SKM-1 (cell line): ENCODE data around the gene SPEN.

Source experiments
- DNase-seq: peaks from one replicate; lab custom pipeline; 2025; ENCODE audit not compliant: unreplicated experiment; lab: John Stamatoyannopoulos, UW

The SPEN gene

DNA sequence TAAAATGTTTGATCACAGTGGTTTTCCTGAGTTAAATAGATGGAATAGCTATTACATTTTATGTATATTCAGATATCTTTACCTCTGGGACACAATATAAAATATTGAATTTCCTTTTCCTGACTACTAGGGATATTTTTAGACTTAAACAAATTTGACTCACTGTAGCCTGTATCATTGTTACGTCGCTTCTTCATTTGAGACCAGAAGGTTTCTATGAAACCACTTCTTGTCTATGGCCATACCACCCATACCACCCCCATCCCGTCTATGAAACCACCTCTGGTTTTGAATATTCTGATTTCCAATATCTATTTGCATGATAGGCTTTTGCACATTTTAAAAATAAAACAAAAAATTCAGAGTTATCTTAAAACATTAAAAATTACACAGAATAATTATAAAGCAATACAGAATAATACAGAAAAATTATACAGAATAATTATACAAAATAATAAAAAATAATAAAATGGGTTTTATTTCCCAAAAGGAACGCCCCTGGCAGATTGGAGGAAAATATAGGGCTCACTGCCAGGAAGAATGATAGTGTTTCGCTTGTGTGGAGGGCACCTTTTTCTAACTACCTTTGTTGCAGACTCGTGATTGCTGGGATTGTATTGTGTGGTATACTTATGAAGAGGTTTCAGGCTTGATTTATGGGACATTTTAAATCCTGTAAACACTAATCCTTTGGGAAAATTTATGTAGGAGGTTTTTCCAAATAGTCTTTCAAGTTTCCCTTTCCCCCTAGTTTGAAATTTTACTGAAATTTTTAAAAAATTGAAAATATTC, 4.7 kb downstream of the SPEN start:
- DNase-seq = no peak

DNA sequence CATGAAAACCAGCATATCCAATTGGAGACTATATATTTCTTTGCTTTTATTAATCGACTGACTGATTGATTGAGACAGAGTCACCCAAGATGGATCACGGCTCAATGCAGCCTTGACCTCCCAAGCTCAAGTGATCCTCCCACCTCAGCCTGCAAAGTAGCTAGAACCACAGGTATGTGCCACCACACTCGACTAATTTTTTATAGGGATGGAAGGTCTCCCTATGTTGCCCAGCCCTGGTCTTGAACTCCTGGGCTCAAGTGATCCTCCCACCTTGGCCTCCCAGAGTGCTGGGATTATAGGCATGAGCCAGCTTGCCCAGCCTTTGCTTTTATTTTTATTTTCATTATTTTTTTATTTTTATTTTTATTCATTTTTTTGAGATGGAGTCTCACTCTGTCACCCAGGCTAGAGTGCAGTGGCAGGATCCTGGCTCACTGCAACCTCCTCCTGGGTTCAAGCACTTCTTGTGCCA, 5.4 kb downstream of the SPEN start:
- DNase-seq = no peak

DNA sequence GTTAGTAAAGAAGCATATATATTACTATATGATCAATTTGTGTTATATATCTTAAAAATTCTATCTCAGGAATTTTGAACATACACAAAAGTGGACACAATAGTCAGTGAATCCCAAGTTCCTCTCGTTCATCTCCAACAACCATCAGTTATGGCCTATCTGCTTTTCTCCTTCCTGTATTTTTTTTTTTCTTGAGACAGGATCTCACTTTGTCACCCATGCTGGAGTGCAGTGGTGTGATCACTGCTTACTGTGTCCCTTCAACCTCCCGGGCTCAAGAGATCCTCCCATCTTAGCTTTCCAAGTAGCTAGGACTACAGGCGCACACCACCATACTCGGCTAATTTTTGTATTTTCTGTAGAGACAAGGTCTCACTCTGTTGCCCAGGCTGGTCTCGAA, 9.4 kb downstream of the SPEN start:
- no peak for DNase-seq

DNA sequence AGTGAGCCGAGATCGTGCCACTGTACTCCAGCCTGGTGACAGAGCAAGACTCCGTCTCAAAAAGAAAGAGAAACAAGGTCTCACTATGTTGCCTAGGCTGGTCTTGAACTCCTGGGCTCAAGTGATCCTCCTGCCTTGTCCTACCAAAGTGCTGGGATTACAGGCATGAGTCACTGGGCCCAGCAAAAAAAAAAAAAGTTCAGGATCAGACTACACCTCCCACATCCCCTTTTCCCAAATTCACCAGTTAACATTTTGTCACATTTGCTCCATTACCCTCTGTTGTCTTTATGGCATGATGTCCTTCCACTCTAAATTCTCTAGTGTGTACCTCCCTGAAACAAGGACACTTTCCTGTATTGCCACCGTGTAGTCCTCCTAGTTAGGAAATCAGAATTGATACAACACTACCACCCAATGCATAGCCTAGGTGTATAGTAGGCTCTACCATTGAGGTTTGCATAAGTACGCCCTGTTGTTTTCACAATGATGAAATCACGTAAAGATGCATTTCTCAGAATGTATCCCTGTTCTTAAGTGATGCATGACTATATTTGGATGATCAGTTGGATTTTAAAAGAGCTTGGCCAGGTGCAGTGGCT, 10.7 kb downstream of the SPEN start:
- DNase-seq = no peak

DNA sequence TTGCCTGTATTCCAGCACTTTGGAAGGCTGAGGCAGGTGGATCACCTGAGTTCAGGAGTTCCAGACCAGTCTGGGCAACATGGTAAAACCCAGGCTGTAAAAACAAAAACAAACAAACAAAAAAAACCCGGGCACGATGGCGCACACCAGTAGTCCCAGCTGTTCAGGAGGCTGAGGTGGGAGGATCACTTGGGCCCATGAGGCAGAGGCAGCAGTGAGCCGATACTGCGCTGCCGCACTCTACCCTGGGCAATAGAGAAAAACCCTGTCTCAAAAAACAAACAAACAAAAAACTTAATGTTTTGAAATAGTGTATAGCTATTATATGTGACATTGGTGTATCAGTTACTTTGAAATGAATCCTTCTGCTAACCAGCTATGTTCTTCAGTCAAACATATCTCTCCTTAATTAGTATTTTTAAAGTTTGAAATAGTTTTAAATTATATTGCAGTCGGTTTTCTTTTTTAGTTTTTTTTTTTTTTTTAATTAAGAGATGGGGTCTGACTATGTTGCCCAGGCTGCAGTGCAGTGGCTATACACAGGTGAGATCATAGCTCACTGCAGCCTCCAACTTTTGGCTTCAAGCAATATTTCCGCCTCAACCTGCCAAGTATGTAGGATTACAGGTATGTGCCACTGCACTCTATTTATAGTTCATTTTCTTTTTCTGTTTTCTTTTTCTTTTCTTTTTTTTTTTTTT, 11.3 kb downstream of the SPEN start:
- DNase-seq = no peak

DNA sequence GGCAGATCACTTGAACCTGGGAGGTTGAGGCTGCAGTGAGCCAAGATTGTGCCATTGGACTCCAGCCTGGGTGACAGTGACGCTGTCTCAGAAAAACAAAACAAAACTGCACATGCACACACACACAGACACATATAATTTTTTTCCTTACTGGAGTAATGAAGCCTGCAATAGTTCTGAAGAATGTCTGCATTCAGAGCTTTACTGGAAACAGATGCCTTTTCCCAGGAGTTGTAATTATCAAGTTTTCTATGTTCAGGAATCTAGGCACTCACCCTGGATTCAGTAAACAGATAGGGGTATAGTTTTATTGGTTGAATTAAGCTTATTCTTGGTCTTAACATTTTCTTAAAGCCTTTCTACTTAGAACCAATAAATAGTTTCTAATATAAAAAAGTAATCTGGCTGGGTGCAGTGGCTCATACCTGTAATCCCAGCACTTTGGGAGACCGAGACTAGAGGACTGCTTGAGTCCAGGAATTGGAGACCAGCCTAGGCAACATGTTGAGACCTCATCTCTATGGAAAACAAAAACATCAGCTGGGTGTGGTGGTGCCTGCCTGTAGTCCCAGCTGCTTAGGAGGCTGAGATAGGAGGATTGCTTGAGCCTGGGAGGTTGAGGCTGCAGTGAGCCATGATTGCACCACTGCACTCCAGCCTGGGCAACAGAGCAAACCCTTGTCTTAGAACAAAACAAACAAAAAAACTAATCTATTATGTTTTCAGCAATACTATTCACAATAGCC, 15.8 kb downstream of the SPEN start:
- no peak for DNase-seq

DNA sequence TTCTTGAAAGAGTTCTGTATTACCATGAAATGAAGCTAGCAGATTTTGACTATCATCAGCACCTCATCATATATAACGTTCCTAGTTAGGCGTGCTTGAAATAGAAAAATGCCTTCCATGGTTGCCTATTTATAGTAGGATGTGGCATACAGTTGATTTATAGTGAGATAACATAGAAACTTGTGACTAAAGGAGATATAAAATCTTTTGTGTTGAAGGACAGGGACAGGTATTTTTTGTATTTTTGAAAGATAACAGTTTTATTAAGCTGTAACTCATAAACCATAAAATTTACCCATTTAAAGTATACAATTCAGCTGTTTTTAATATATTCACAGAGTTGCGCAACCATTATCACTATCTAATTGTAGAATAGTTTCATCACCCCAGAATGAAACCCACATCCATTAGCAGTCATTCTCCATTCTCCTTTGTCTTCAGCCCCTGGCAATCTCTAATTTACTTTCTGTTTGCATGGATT, 19.3 kb downstream of the SPEN start:
- no peak for DNase-seq

DNA sequence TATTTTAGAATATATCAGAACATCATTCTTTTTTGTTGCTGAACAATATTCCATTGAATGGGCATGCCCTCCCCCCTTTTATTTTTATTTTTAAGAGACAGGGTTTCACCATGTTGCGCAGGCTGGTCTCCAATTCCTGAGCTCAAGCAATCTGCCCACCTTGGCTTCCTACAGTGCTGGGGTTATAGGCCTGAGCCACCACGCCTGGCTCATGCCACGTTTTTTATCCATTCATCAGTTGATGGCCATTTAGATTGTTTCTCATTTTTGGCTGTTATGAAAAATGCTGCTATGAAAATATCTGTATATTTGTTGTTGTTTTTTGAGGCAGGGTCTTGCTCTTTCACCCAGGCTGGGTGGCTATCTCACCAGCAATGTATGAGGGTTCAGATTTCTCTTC, 19.8 kb downstream of the SPEN start:
- no peak for DNase-seq

DNA sequence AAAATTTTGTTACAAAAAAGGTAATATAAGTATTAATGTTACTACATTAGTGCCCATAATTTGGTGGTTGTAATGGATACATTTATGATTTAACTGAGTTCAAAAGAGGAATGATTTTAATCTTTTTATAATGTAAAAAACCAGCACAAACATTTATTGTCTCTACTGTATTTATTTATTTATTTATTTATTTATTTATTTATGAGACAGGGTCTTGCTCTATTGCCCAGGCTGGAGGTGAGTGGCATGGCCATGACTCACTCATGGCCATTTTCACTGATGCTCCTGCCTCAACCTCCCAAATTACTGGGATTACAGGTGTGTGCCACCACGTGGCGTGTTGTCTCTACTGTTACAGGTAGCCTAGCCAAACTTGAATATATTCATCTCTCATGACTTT, 21.9 kb downstream of the SPEN start:
- no peak for DNase-seq

DNA sequence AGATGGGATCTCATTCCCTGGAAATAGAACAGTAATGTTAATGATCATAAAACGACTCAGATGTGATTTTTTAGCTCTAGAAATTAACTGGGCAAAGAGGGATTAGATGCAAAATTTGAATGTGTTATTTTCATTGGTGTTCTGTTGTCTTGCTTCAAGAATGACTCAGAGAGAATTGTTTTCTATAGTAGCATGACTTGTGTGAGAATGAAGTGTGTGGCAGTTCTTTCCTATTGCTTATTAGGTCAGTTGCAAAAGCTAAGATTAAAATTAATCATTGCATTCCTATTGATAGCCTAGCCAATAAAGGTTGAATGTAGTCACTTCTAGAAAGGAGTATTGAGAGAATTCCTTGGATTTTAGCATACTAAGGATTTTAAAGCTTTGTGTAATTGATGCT, 22.9 kb downstream of the SPEN start:
- DNase-seq = no peak

DNA sequence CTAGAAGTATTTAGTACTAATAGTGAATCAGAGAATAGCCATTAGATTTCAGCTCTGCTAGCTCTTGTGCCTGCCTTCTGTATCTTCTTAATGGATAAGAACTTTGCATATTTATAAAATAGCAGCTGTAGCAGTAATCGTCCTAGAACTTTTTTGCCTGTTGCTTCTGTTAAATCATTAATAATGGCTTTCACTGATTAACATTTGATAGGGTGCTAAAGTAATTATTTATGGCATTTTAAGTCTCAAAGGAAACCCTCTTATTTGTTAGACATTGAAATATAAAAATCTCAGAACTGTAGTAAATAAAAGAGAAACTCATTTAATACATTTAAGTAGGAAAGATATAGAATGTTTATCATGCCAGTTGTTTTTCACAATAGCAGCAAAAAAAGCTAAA, 27.0 kb downstream of the SPEN start:
- no peak for DNase-seq

DNA sequence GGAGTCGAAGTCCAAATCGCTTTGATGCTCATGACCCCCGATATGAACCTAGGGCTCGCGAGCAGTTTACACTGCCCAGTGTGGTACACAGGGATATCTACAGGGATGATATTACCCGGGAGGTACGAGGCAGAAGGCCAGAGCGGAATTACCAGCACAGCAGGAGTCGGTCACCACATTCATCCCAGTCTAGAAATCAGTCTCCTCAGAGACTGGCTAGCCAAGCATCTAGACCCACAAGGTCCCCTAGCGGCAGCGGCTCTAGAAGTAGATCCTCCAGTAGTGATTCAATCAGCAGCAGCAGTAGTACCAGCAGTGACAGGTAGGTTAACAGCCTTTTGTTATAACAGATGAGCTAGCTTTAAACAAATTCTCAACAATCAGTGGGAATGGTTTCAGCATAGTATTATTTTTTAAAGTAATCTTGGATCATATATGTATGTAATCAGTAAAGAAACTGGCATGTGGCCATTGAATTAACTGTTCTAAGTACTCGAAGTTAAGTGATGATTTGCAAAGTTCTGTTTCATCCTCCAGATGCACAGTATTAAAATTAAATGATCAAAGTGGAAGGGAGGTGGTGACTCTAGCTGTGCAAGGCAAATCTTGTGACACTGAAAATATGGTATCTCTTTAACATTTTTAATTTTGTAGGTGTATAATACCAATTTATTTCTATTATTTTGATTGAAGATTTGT, 29.0 kb downstream of the SPEN start:
- DNase-seq = no peak

DNA sequence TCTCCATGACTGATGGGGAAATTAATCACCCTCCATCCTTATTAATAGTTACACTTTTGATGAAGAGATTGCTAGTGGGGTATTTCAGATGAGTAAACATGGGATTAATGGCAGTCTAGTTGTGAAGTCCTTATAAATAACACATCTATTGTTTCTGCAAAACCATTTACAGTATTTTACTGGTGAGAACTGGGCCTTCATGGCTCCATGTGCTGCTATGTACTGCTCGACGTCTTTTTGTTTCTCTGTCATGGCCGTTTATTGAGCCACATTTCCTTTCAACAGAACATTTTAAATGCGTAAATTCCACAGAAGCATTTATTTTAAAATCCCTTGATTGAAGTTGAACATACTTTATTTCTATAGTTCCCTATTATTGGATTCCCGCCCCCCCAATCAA, 34.5 kb downstream of the SPEN start:
- no peak for DNase-seq

DNA sequence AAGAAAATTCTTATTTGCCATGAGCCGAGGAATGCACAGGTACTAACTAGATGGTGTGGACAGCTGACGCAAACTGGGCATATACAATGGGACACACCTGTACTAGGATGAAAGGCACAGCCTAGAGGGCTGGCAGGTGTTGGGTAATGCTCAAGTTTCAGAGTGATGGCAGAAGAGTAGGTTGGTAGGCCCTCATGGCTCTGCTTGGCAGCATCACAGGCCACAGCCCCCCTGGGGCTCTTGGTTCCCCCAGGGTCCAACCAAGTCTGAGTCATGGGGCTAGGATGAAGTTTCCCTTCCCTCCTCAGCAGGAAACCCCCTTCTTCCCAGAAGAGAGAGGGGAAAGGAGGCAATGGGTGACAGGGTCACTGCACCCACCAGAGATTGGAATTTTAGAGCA, 35.2 kb downstream of the SPEN start:
- no peak for DNase-seq

DNA sequence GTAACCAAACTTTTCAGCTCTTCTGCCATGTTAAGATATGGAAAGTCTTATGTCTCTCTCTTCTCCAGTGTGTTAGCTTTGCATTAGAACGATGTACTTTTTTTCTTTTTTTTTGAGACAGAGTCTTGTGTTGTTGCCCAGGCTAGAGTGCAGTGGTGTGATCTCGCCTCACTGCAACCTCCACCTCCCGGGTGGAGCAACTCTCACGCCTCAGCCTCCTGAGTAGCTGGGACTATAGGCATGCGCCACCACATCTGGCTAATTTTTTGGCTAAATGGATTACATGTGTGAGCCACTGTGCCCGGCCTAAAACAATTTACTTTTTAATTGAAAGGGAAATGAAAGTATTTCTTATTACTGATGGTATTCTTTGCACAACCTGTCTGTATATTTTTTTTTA, 35.8 kb downstream of the SPEN start:
- DNase-seq = no peak

DNA sequence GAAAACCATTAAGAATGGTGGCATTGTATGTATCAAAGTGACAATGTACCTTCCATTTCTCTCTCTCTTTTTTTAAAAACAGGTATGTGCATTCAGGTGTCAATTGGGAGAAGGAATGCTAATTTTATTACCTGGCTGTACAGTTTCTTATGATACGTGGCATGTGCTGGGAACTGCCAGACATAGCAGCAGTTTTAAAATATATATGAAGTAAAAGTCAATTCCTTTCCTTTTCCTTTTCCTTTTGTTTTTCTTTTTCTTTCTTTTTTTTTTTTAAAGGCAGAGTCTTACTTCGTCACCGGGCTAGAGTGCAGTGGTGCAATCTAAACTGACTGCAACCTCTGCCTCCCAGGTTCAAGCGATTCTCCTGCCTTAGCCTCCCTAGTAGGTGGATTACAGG, 37.0 kb downstream of the SPEN start:
- no peak for DNase-seq

DNA sequence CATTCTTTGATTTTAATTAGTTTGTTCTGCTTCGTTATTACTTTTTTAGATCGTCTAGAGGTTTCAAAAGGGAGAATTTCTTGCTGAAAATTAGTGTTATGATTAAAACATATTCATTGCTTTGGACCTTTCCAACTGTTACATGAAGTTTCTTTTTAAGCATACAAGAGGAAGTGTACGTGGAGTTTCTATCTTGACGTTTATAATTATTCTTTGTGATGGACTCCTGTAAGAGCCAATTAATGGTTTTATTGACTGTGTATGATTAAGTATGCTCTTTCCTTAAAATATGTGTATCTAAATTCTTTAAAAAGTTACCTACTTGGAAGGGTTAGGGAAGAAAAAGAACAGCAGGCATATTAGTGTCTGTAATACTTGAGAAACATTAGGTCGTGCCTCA, 37.8 kb downstream of the SPEN start:
- no peak for DNase-seq

DNA sequence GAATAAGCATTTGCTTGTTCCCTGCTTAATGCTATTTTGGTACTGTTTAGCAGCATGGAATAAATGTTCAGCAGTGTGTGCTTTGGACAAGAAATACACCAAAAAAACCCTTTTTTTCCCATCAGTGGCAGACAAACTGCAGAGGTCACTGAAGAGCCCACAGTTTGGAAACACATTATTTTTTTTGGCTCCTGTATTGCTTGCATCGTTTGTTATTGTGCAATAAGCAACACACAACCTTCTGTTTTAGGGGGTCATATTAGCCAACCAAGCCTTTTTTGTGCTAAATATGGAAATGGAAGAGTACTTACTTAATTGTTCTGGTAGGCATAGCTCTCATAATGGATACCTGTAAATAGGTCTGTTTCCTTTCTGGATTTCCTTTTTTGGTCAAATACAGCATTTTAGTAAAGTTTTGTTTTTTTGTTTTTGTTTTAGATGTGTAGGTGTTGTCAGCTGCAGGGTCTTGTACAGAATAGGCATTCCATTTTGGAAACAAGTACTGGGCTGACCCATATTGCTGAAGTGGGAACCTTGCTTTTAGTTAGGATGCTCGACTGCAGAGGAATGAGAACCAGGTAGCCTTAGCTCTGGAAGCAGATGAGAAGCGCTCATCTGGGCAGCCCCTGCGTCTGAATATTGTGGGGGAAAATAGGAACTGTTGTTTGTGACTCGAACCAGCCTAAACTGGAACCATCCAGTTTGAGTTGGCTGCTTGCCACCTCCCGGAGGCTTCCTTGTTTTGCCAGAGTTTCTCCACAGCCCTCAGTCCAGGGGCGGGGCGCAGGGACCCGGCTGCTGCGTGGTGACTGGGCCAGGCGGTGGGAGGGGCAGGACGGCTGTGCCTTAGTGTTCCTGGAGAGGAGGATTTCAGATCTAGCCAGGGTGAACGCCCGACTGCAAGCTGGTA, 38.4 kb downstream of the SPEN start:
- DNase-seq = peak; percentile 73

DNA sequence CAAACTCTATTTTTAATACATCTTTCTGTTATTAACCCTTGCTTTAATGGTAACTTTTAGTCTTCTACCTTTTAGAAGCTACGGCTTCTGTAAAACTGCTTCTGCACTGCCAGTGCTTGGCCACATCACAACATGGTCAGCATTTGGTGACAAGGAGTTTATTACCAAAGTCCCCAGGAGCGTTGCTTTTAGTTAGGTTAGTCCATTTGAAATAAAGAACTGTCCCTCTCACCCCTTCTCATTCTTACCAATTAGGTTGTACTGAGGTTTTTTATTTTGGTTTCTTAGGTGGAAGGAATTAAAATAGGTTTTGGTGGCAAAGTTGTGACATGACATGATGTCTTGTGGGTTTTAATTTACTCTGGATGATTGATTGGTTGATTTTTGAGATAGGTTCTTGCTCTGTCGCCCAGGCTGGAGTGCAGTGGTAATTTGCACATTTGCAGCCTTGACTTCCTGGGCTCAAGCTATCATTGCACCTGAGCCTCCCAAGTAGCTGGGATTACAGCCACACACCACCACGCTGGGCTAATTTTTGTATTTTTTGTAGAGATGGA, 39.2 kb downstream of the SPEN start:
- DNase-seq = no peak
